22Rv1 (cell line): Measurements from ENCODE around the gene TMEM95.
A peak's percentile ranks its signal among the peaks of the same experiment; 100 is the strongest.

Experiments used
- H3K27ac ChIP-seq: fragments of 450-650 bp; 2 replicates; pipeline ENCODE4 v1.5.1; 2017
- ZFX ChIP-seq: fragments of 450-650 bp; IDR thresholded peaks from 2 replicates; pipeline ENCODE4 v1.6.1; 2017; ENCODE audit warnings: antibody characterized with exemption, borderline replicate concordance
- TF ChIP-seq, protein P1 (sequence below): fragments of 450-650 bp; IDR thresholded peaks from 2 replicates; pipeline ENCODE4 v1.5.1; 2017; ENCODE audit warnings: mild to moderate bottlenecking

The TMEM95 gene

DNA sequence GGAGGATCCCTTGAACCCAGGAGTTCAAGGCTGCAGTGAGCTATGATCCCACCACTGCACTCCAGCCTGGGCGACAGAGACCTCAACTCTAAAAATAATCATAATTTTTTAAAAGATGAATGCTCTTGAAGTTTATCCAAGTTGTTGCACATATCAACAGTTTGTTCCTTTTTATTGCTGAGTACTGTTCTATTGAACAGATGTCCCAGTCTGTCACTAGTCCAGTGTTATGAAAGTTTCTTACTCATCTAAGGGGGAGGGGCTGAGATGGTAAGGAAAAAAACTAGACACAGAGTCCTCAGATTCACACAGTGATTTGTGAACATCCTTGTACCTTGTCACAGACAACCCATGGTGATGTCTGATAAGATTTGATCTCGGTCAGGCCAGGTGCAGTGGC, 14.8 kb upstream of the TMEM95 start:
- TF ChIP-seq, protein P1, sequence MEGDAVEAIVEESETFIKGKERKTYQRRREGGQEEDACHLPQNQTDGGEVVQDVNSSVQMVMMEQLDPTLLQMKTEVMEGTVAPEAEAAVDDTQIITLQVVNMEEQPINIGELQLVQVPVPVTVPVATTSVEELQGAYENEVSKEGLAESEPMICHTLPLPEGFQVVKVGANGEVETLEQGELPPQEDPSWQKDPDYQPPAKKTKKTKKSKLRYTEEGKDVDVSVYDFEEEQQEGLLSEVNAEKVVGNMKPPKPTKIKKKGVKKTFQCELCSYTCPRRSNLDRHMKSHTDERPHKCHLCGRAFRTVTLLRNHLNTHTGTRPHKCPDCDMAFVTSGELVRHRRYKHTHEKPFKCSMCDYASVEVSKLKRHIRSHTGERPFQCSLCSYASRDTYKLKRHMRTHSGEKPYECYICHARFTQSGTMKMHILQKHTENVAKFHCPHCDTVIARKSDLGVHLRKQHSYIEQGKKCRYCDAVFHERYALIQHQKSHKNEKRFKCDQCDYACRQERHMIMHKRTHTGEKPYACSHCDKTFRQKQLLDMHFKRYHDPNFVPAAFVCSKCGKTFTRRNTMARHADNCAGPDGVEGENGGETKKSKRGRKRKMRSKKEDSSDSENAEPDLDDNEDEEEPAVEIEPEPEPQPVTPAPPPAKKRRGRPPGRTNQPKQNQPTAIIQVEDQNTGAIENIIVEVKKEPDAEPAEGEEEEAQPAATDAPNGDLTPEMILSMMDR: no peak
- TF ChIP-seq ZFX: no peak

DNA sequence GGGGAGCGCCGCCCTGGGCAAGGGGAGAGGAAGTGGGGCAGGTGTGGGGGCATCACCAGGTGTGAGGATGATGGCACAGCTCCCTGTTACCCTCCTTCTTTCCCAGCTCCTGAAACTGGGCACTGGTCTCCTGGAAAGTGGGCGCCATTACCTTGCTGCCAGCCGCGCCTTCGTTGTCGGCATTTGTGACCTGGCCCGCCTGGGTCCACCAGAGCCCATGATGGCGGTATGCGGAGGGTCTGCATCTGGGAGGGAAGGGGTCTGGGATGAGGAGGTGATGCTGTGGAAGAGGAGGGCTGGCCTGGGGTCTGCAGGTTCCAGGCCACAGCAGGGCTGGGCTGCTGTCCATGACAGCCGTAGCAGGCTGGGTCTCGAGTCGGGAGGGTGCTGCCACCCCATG, 13.1 kb upstream of the TMEM95 start:
- H3K27ac ChIP-seq: no peak overlapping the region
- TF ChIP-seq ZFX: no peak
- TF ChIP-seq, protein P1: no peak

More for the DNA sequence above, 14.8 kb upstream of the TMEM95 start:
- no peak overlapping the region for H3K27ac ChIP-seq

DNA sequence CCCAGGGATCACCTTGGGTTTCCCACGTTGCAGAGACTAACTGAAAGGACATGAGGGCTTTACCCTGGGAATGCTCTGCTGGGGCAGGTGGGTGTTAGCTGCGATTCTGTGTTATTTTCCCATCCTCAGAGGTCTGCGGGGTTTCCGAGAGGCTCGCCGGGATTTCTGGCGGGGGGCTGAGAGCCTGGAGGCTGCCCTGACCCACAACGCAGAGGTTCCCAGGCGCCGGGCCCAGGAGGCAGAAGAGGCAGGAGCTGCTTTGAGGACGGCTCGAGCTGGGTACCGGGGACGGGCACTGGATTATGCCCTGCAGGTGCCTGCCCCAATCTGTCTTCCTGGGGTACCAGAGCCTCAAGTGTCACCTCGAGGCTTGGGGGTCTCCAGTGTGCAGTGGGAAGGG, 11.7 kb upstream of the TMEM95 start:
- no peak for TF ChIP-seq ZFX
- TF ChIP-seq, protein P1: no peak
- H3K27ac ChIP-seq: no peak overlapping the region

DNA sequence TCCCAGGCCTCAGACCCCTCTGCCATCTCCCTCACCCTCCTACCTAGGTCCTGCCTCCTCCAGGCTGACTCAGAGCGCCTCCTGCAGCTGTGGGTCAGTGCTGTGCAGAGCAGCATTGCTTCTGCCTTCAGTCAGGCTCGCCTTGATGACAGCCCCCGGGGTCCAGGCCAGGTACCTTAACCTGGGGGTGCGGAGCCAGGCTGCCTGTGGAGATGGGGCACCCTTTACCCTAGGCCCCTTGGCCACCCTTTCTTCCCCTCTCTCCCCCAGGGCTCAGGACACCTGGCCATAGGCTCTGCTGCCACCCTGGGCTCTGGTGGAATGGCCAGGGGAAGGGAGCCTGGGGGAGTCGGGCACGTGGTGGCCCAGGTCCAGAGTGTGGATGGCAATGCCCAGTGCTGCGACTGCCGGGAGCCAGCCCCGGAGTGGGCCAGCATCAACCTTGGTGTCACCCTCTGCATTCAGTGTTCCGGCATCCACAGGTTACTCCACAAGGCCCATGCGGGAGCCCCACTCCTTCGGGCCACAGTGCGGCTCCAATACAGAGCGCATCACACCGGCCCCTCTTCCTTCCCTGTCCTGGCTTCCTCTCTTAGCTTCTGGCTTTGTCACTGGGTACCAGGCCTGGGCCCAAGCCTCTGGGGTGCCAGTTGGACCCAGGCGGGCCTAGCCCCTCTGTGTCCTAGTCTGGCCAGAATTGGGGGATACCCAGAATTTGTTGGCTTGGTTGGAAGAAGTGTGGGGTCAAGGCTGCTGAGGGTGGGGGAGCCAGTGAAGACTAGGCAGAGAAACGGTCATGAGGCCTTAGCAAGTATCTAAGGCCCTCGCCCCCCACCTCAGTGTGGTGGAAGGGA, 8.0 kb upstream of the TMEM95 start:
- TF ChIP-seq, protein P1: no peak
- TF ChIP-seq ZFX: no peak

DNA sequence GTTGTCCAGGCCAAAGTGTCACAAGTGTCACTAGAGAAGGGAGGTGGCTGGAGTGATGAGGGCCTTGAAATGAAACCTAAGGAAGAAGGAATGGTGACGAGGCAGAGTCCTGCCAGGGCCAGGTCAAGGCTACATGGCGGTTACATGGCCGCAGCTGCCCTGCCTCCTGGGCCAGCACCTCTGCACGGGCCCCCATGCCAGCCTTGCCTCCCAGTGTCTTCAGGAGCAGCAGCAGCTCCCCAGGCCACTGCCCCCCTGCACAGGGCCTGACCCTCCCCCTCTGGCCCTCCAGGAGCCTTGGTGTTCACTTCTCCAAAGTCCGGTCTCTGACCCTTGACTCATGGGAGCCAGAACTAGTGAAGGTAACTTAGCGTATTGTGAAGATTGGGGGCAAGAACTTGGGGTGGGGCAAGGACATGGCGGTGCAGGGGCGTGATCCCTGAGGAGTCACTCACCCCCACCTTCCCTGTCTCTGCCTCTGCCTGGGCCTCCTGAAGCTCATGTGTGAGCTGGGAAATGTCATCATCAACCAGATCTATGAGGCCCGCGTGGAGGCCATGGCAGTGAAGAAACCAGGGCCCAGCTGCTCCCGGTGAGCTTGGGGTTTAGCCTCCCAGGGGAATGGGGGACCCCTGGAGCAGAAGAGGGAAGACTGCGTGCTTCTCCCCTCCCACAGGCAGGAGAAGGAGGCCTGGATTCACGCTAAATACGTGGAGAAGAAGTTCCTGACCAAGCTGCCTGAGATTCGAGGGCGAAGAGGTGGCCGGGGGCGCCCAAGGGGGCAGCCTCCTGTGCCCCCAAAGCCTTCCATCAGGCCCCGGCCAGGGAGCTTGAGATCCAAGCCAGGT, 7.1 kb upstream of the TMEM95 start:
- no peak overlapping the region for H3K27ac ChIP-seq
- TF ChIP-seq, protein P1: no peak
- TF ChIP-seq ZFX: no peak

More for the DNA sequence above, 8.0 kb upstream of the TMEM95 start:
- H3K27ac ChIP-seq: no peak overlapping the region

DNA sequence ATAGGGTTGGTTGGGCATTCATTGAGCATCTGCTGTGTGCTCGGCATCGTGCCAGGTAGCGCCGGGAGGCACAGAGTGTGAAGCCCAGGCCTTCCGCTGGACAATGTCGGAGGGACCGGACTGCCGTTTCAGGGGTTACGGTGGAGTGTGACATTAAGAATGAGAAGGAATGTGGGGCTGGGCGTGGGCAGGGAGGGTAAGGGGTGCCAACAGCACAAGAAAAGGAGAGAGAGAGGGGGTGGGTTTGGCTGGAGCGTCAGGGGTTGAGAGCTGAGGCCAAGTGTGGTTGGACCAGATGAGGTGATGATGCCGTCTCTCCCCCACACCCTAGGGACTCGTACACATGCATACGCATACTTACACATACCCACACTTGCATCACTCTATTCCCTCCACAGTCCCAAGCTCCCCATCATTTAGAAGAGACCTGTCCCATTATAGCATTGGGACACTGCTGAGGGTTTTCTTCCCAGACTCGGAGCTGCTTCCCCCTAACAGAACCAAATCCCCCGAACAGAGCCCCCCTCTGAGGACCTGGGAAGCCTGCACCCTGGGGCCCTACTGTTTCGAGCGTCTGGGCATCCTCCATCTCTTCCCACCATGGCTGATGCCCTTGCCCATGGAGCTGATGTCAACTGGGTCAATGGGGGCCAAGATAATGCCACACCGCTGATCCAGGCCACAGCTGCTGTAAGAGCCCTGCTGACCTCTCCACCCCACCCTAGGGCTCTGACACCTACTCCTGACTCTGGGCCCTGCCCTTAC, 6.3 kb upstream of the TMEM95 start:
- no peak for TF ChIP-seq ZFX
- TF ChIP-seq, protein P1: no peak
- H3K27ac ChIP-seq: peak overlapping the region; percentile 91; the same call in 1 of the 2 replicates
